HG02678 (cell line): ENCODE data around the gene ABCB9.

Source experiments
- ATAC-seq: cut with Tn5 transposase; IDR thresholded peaks from one replicate; pipeline ENCODE4 v1.9.1; 2021; ENCODE audit warnings: mild to moderate bottlenecking, moderate library complexity; ENCODE audit not compliant: unreplicated experiment

Gene ABCB9

GRCh38 chr12:122966743-122967550 lies 684 bp upstream of the ABCB9 start:
- ATAC-seq: no peak

- no peak for ATAC-seq
These were observed 927 bp downstream of the ABCB9 start for GRCh38 chr12:122965321-122965751.

GRCh38 chr12:122964439-122965257 lies 1.6 kb downstream of the ABCB9 start:
- no peak for ATAC-seq

GRCh38 chr12:122963941-122964265 lies 2.4 kb downstream of the ABCB9 start:
- no peak for ATAC-seq

- ATAC-seq: no peak
These were observed 4.5 kb downstream of the ABCB9 start for GRCh38 chr12:122961531-122962329.

- no peak for ATAC-seq
These were observed 6.1 kb downstream of the ABCB9 start for GRCh38 chr12:122960193-122960569.

- no peak for ATAC-seq
These were observed 6.6 kb downstream of the ABCB9 start for GRCh38 chr12:122959566-122960192.

- no peak for ATAC-seq
These were observed 7.9 kb downstream of the ABCB9 start for GRCh38 chr12:122958198-122958888.

GRCh38 chr12:122956035-122956434 lies 10.2 kb downstream of the ABCB9 start:
- no peak for ATAC-seq

- no peak for ATAC-seq
These were observed 11.1 kb downstream of the ABCB9 start for GRCh38 chr12:122955156-122955555.

- ATAC-seq: peak; percentile 72
These were observed 14.0 kb downstream of the ABCB9 start for GRCh38 chr12:122951979-122952892.

GRCh38 chr12:122951406-122951805 lies 14.9 kb downstream of the ABCB9 start:
- no peak for ATAC-seq

GRCh38 chr12:122949816-122950675 lies 16.2 kb downstream of the ABCB9 start:
- no peak for ATAC-seq

- no peak for ATAC-seq
These were observed 16.9 kb downstream of the ABCB9 start for GRCh38 chr12:122949405-122949804.

GRCh38 chr12:122948605-122949004 lies 17.7 kb downstream of the ABCB9 start:
- no peak for ATAC-seq

GRCh38 chr12:122947352-122947792 lies 18.9 kb downstream of the ABCB9 start:
- no peak for ATAC-seq

GRCh38 chr12:122946690-122947341 lies 19.4 kb downstream of the ABCB9 start:
- no peak for ATAC-seq
